Left lung (tissue), 10 donors: ENCODE measurements around the gene NAA35. TPM values are rescaled to one million over a fixed set of nuclear protein-coding genes. Genes with fewer than 3 reads are reported as not detected.

Experiments used
- ATAC-seq: fragments of 200-7000 bp; cut with Tn5 transposase; one replicate; pipeline ENCODE4 v1.9.1; 2020; ENCODE audit warnings: moderate library complexity
- DNase-seq, 4 donors: peaks; one replicate each; pipeline ENCODE4 v3.0.0-alpha.2; 2013 to 2020
- H3K27ac ChIP-seq, 2 donors: fragments of 200-600 bp; sonication (generic) in 1 of 2; one replicate each; pipeline versions ENCODE4 v1.5.0 to v1.8.0; 2020 to 2021
- H3K27me3 ChIP-seq, 2 donors: fragments of 200-600 bp; sonication (generic) in 1 of 2; one replicate each; pipeline versions ENCODE4 v1.5.0 to v1.8.0; 2020 to 2021
- H3K36me3 ChIP-seq, 2 donors: fragments of 200-600 bp; sonication (generic) in 1 of 2; one replicate each; pipeline versions ENCODE4 v1.5.0 to v1.8.0; 2020 to 2021
- H3K4me1 ChIP-seq, 2 donors: fragments of 200-600 bp; one replicate each; pipeline ENCODE4 v1.8.0; 2021
- H3K4me3 ChIP-seq, 2 donors: fragments of 200-600 bp; sonication (generic) in 1 of 2; one replicate each; pipeline versions ENCODE4 v1.5.0 to v1.8.0; 2020 to 2021; ENCODE audit warnings: mild to moderate bottlenecking in 1 of 2
- H3K9me3 ChIP-seq, 2 donors: fragments of 200-600 bp; sonication (generic) in 1 of 2; one replicate each; pipeline versions ENCODE4 v1.5.0 to v1.8.0; 2020 to 2021
- CTCF ChIP-seq, 2 donors: fragments of 200-600 bp; sonication (generic) in 1 of 2; IDR thresholded peaks; one replicate each; pipeline versions ENCODE4 v1.5.0 to v1.8.0; 2021; ENCODE audit warnings: antibody characterized with exemption in 2 of 2
- intact Hi-C, 2 donors: fragments of 100-400 bp; cut with DNase I; formaldehyde crosslinking; loops; one replicate each; pipeline versions ENCODE4 v1.11.2 to v1.14.2; 2022
- polyA plus RNA-seq, 6 donors: library from polyadenylated mRNA; unstranded; fragments of 120-200 nt; gene quantifications; one replicate each; pipeline ENCODE4 v1.2.1, GENCODE V29; 2013; ENCODE audit not compliant: insufficient read length in 6 of 6
- total RNA-seq, 2 donors: library from RNA; stranded (reverse); fragmentation: NEBNext Ultra II Directional; extraction: Animal tissue kit (Norgen Biotek cat#: 25700); gene quantifications; one replicate each; pipeline ENCODE4 v1.2.1, GENCODE V29; 2021
- donor health status: DM: no; HTN: yes; CAD: no.
- donor health status: DM: no; HTN: no; CAD: no.

Gene NAA35
- total and polyA plus RNA-seq, 8 donors: 17.9 to 34.7 (median 29.9) TPM

GRCh38 chr9:85960688-85961093, 19.7 kb downstream of the NAA35 start:
- H3K27ac ChIP-seq: no peak overlapping the region
- ATAC-seq: no peak
- no peak for TF ChIP-seq CTCF (IDR thresholded peaks at IDR 0.05)

GRCh38 chr9:85964526-85964925, 23.6 kb downstream of the NAA35 start:
- ATAC-seq (no peak), DNase-seq (no peak)
- no peak for TF ChIP-seq CTCF (IDR thresholded peaks at IDR 0.05)
- Histone ChIP-seq H3K36me3 (peaks cover 0 to 73% of the 10 kb centered on the region in 2 donors), H3K27me3 (no peaks in the 10 kb centered on the region), H3K9me3 (no peaks in the 10 kb centered on the region), H3K27ac (no peak overlapping the region), H3K4me1 (peaks cover 0 to 6% of the 10 kb centered on the region in 2 donors), H3K4me3 (no peak overlapping the region)
- intact Hi-C loops: no loop called here

More at GRCh38 chr9:85960688-85961093, 19.7 kb downstream of the NAA35 start:
- peaks cover 3 to 49% of the 10 kb centered on the region in 2 donors for H3K36me3 ChIP-seq
- no peak for DNase-seq
- H3K9me3 ChIP-seq: no peaks in the 10 kb centered on the region
- no peak overlapping the region for H3K4me3 ChIP-seq
- H3K27me3 ChIP-seq: no peaks in the 10 kb centered on the region
- intact Hi-C loops: no loop called here
- H3K4me1 ChIP-seq: peaks cover 0 to 6% of the 10 kb centered on the region in 2 donors

GRCh38 chr9:85964949-85965348, 24.0 kb downstream of the NAA35 start:
- ATAC-seq (no peak), DNase-seq (no peak)
- Histone ChIP-seq H3K4me1 (peaks cover 0 to 3% of the 10 kb centered on the region in 2 donors), H3K9me3 (no peaks in the 10 kb centered on the region), H3K27me3 (no peaks in the 10 kb centered on the region), H3K36me3 (peaks cover 0 to 74% of the 10 kb centered on the region in 2 donors), H3K4me3 (no peak overlapping the region), H3K27ac (no peak overlapping the region)
- intact Hi-C loops: no loop called here
- TF ChIP-seq CTCF (IDR thresholded peaks at IDR 0.05): no peak

DNA sequence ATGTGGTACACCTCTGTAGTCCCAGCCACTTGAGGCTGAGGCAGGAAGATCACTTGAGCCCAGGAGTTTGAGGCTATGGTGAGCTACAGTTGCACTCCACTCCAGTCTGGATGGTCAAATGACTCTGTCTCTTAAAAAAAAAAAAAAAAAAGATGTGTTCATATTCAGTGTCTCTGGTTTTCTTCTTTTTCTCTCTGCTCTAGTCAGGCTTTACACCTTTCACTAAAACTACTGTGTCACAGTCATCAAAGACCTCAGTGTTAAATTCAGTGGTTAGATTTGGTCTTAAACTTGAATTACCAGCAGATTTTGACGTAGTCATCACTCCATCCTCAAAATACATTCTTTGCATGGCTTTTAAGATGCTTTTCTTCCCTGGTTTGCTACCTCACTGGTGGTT, 28.8 kb downstream of the NAA35 start:
- no peak for ATAC-seq
- Histone ChIP-seq H3K27ac (no peak overlapping the region), H3K27me3 (no peaks in the 10 kb centered on the region), H3K4me1 (no peaks in the 10 kb centered on the region), H3K9me3 (no peaks in the 10 kb centered on the region), H3K36me3 (peaks cover 0 to 66% of the 10 kb centered on the region in 2 donors), H3K4me3 (no peak overlapping the region)
- intact Hi-C loops: no loop called here
- no peak for TF ChIP-seq CTCF (IDR thresholded peaks at IDR 0.05)
- DNase-seq: no peak

DNA sequence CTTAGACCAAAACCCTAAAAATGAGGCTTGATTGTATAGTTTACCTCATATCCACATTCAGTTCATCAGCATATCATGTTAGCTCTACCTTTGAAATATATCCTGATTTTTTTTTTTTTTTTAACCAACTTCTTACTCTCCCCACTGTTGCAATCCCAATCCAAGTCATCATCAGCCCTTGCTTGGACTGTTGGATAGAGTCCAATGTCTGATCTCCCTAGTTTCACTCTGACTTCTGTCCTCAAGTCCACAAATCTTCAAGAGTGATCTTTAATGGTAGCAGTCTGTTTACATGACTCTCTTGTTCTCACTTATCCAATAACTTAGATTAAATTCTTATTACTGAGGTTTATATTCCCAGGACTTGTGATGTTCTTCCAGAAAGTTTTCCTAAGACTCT, 30.8 kb downstream of the NAA35 start:
- Histone ChIP-seq H3K9me3 (no peaks in the 10 kb centered on the region), H3K27me3 (no peaks in the 10 kb centered on the region), H3K27ac (no peak overlapping the region), H3K4me1 (no peaks in the 10 kb centered on the region), H3K4me3 (no peak overlapping the region), H3K36me3 (peaks cover 0 to 65% of the 10 kb centered on the region in 2 donors)
- DNase-seq: no peak
- ATAC-seq: no peak
- intact Hi-C loops: no loop called here
- TF ChIP-seq CTCF (IDR thresholded peaks at IDR 0.05): no peak
